ENCODE results near the gene PXYLP1.

DNA sequence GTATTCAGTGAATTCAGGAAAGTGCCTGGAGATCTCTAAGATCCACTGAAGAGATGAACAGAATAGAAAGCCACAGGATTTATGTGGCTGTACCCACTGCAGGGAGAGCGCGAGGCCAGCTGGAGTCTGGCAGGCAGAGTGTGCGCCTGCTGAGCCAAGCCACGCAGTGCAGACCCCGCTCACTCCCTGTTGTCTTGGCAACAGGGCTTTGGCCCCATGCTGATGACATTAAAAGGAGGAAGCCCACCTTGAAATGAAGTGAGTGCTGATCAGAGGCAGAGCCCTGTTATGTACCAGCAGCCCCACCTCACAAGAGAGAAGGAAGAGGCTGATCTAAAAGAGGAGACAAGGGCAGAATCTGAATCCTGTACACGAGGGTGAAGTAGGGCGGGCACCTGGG lies 36.7 kb downstream of the PXYLP1 start:
- TF ChIP-seq, protein P1, sequence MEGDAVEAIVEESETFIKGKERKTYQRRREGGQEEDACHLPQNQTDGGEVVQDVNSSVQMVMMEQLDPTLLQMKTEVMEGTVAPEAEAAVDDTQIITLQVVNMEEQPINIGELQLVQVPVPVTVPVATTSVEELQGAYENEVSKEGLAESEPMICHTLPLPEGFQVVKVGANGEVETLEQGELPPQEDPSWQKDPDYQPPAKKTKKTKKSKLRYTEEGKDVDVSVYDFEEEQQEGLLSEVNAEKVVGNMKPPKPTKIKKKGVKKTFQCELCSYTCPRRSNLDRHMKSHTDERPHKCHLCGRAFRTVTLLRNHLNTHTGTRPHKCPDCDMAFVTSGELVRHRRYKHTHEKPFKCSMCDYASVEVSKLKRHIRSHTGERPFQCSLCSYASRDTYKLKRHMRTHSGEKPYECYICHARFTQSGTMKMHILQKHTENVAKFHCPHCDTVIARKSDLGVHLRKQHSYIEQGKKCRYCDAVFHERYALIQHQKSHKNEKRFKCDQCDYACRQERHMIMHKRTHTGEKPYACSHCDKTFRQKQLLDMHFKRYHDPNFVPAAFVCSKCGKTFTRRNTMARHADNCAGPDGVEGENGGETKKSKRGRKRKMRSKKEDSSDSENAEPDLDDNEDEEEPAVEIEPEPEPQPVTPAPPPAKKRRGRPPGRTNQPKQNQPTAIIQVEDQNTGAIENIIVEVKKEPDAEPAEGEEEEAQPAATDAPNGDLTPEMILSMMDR (IDR thresholded peaks at IDR 0.05; ENCODE audit: borderline replicate concordance, extremely low read depth, low read length, poor library complexity, severe bottlenecking), result no peak
- TF ChIP-seq EZH2 (IDR thresholded peaks at IDR 0.05; ENCODE audit: borderline replicate concordance, low read depth, low read length, severe bottlenecking), result no peak

All from DND-41 (cell line).